Measurements from ENCODE around the gene MCTP1.
"Not testable (repeated sequence)": the region's sequence is repeated elsewhere in the genome, so short reads cannot be mapped to it uniquely, and the experiment has no call there.

MCTP1 gene

GRCh38 chr5:94969174-94969573 lies 315.7 kb downstream of the MCTP1 start:
- Histone ChIP-seq H3K36me3 (ENCODE audit: control insufficient read depth, insufficient read depth, low read length) (no peaks in the 10 kb centered on the region), H3K9me3 (ENCODE audit: control insufficient read depth, low read length) (no peaks in the 10 kb centered on the region), H3K27me3 (replicated peaks; ENCODE audit: control insufficient read depth, insufficient read depth, low read length, poor library complexity, severe bottlenecking) (no peaks in the 10 kb centered on the region), H3K4me1 (ENCODE audit: control insufficient read depth, insufficient read depth, low read length, poor library complexity, severe bottlenecking) (no peaks in the 10 kb centered on the region), H3K27ac (ENCODE audit: insufficient read depth, low read length, poor library complexity, severe bottlenecking) (no peak overlapping the region), H3K4me3 (ENCODE audit: insufficient read depth, low read depth, low read length, poor library complexity, severe bottlenecking) (no peak overlapping the region)
- DNase-seq, result no peak

GRCh38 chr5:94968507-94969095 lies 316.3 kb downstream of the MCTP1 start:
- DNase-seq, result no peak
- Histone ChIP-seq H3K27ac (ENCODE audit: insufficient read depth, low read length, poor library complexity, severe bottlenecking) (no peak overlapping the region), H3K36me3 (ENCODE audit: control insufficient read depth, insufficient read depth, low read length) (no peaks in the 10 kb centered on the region)

GRCh38 chr5:94967525-94967924 lies 317.4 kb downstream of the MCTP1 start:
- no peaks in the 10 kb centered on the region for H3K27me3 ChIP-seq (replicated peaks; ENCODE audit: control insufficient read depth, insufficient read depth, low read length, poor library complexity, severe bottlenecking)
- DNase-seq, result no peak
- H3K9me3 ChIP-seq (ENCODE audit: control insufficient read depth, low read length), result no peaks in the 10 kb centered on the region
- H3K27ac ChIP-seq (ENCODE audit: insufficient read depth, low read length, poor library complexity, severe bottlenecking), result no peak overlapping the region
- H3K36me3 ChIP-seq (ENCODE audit: control insufficient read depth, insufficient read depth, low read length), result no peaks in the 10 kb centered on the region
- H3K4me3 ChIP-seq (ENCODE audit: insufficient read depth, low read depth, low read length, poor library complexity, severe bottlenecking), result no peak overlapping the region
- H3K4me1 ChIP-seq (ENCODE audit: control insufficient read depth, insufficient read depth, low read length, poor library complexity, severe bottlenecking), result no peaks in the 10 kb centered on the region

More at GRCh38 chr5:94968507-94969095, 316.3 kb downstream of the MCTP1 start:
- no peaks in the 10 kb centered on the region for H3K9me3 ChIP-seq (ENCODE audit: control insufficient read depth, low read length)
- H3K27me3 ChIP-seq (replicated peaks; ENCODE audit: control insufficient read depth, insufficient read depth, low read length, poor library complexity, severe bottlenecking), result no peaks in the 10 kb centered on the region
- H3K4me1 ChIP-seq (ENCODE audit: control insufficient read depth, insufficient read depth, low read length, poor library complexity, severe bottlenecking), result no peaks in the 10 kb centered on the region
- H3K4me3 ChIP-seq (ENCODE audit: insufficient read depth, low read depth, low read length, poor library complexity, severe bottlenecking), result no peak overlapping the region

GRCh38 chr5:94959279-94959678 lies 325.6 kb downstream of the MCTP1 start:
- not testable (repeated sequence) for H3K9me3 ChIP-seq (ENCODE audit: control insufficient read depth, low read length); H3K27me3 ChIP-seq (replicated peaks; ENCODE audit: control insufficient read depth, insufficient read depth, low read length, poor library complexity, severe bottlenecking); H3K4me3 ChIP-seq (ENCODE audit: insufficient read depth, low read depth, low read length, poor library complexity, severe bottlenecking); H3K27ac ChIP-seq (ENCODE audit: insufficient read depth, low read length, poor library complexity, severe bottlenecking); H3K36me3 ChIP-seq (ENCODE audit: control insufficient read depth, insufficient read depth, low read length); DNase-seq; H3K4me1 ChIP-seq (ENCODE audit: control insufficient read depth, insufficient read depth, low read length, poor library complexity, severe bottlenecking)

- H3K27me3 ChIP-seq (replicated peaks; ENCODE audit: control insufficient read depth, insufficient read depth, low read length, poor library complexity, severe bottlenecking), result no peaks in the 10 kb centered on the region
- H3K36me3 ChIP-seq (ENCODE audit: control insufficient read depth, insufficient read depth, low read length), result no peaks in the 10 kb centered on the region
- DNase-seq, result no peak
- no peak overlapping the region for H3K4me3 ChIP-seq (ENCODE audit: insufficient read depth, low read depth, low read length, poor library complexity, severe bottlenecking)
- H3K9me3 ChIP-seq (ENCODE audit: control insufficient read depth, low read length), result no peaks in the 10 kb centered on the region
- no peak overlapping the region for H3K27ac ChIP-seq (ENCODE audit: insufficient read depth, low read length, poor library complexity, severe bottlenecking)
- no peaks in the 10 kb centered on the region for H3K4me1 ChIP-seq (ENCODE audit: control insufficient read depth, insufficient read depth, low read length, poor library complexity, severe bottlenecking)
Measured at GRCh38 chr5:94945656-94946055, 339.2 kb downstream of the MCTP1 start.

GRCh38 chr5:94944160-94944559 lies 340.7 kb downstream of the MCTP1 start:
- no peaks in the 10 kb centered on the region for H3K27me3 ChIP-seq (replicated peaks; ENCODE audit: control insufficient read depth, insufficient read depth, low read length, poor library complexity, severe bottlenecking)
- no peaks in the 10 kb centered on the region for H3K4me1 ChIP-seq (ENCODE audit: control insufficient read depth, insufficient read depth, low read length, poor library complexity, severe bottlenecking)
- no peaks in the 10 kb centered on the region for H3K36me3 ChIP-seq (ENCODE audit: control insufficient read depth, insufficient read depth, low read length)
- no peak overlapping the region for H3K4me3 ChIP-seq (ENCODE audit: insufficient read depth, low read depth, low read length, poor library complexity, severe bottlenecking)
- no peaks in the 10 kb centered on the region for H3K9me3 ChIP-seq (ENCODE audit: control insufficient read depth, low read length)
- no peak for DNase-seq
- no peak overlapping the region for H3K27ac ChIP-seq (ENCODE audit: insufficient read depth, low read length, poor library complexity, severe bottlenecking)

GRCh38 chr5:94941122-94941755 lies 343.7 kb downstream of the MCTP1 start:
- H3K27ac ChIP-seq (ENCODE audit: insufficient read depth, low read length, poor library complexity, severe bottlenecking), result no peak overlapping the region
- no peaks in the 10 kb centered on the region for H3K9me3 ChIP-seq (ENCODE audit: control insufficient read depth, low read length)
- no peaks in the 10 kb centered on the region for H3K27me3 ChIP-seq (replicated peaks; ENCODE audit: control insufficient read depth, insufficient read depth, low read length, poor library complexity, severe bottlenecking)
- no peak overlapping the region for H3K4me3 ChIP-seq (ENCODE audit: insufficient read depth, low read depth, low read length, poor library complexity, severe bottlenecking)
- H3K4me1 ChIP-seq (ENCODE audit: control insufficient read depth, insufficient read depth, low read length, poor library complexity, severe bottlenecking), result no peaks in the 10 kb centered on the region
- DNase-seq, result no peak
- no peaks in the 10 kb centered on the region for H3K36me3 ChIP-seq (ENCODE audit: control insufficient read depth, insufficient read depth, low read length)

GRCh38 chr5:94932259-94932658 lies 352.6 kb downstream of the MCTP1 start:
- H3K36me3 ChIP-seq (ENCODE audit: control insufficient read depth, insufficient read depth, low read length), result no peaks in the 10 kb centered on the region
- H3K27me3 ChIP-seq (replicated peaks; ENCODE audit: control insufficient read depth, insufficient read depth, low read length, poor library complexity, severe bottlenecking), result no peaks in the 10 kb centered on the region
- no peak for DNase-seq
- no peak overlapping the region for H3K27ac ChIP-seq (ENCODE audit: insufficient read depth, low read length, poor library complexity, severe bottlenecking)
- no peak overlapping the region for H3K4me3 ChIP-seq (ENCODE audit: insufficient read depth, low read depth, low read length, poor library complexity, severe bottlenecking)
- no peaks in the 10 kb centered on the region for H3K9me3 ChIP-seq (ENCODE audit: control insufficient read depth, low read length)
- H3K4me1 ChIP-seq (ENCODE audit: control insufficient read depth, insufficient read depth, low read length, poor library complexity, severe bottlenecking), result no peaks in the 10 kb centered on the region

- Histone ChIP-seq H3K9me3 (ENCODE audit: control insufficient read depth, low read length) (no peaks in the 10 kb centered on the region), H3K4me1 (ENCODE audit: control insufficient read depth, insufficient read depth, low read length, poor library complexity, severe bottlenecking) (no peaks in the 10 kb centered on the region), H3K36me3 (ENCODE audit: control insufficient read depth, insufficient read depth, low read length) (no peaks in the 10 kb centered on the region), H3K27me3 (replicated peaks; ENCODE audit: control insufficient read depth, insufficient read depth, low read length, poor library complexity, severe bottlenecking) (no peaks in the 10 kb centered on the region), H3K4me3 (ENCODE audit: insufficient read depth, low read depth, low read length, poor library complexity, severe bottlenecking) (no peak overlapping the region), H3K27ac (ENCODE audit: insufficient read depth, low read length, poor library complexity, severe bottlenecking) (no peak overlapping the region)
- no peak for DNase-seq
Measured at GRCh38 chr5:94928891-94929290, 356.0 kb downstream of the MCTP1 start.

GRCh38 chr5:94920570-94920969 lies 364.3 kb downstream of the MCTP1 start:
- Histone ChIP-seq H3K4me3 (ENCODE audit: insufficient read depth, low read depth, low read length, poor library complexity, severe bottlenecking) (no peak overlapping the region), H3K27ac (ENCODE audit: insufficient read depth, low read length, poor library complexity, severe bottlenecking) (no peak overlapping the region), H3K9me3 (ENCODE audit: control insufficient read depth, low read length) (no peaks in the 10 kb centered on the region), H3K36me3 (ENCODE audit: control insufficient read depth, insufficient read depth, low read length) (no peaks in the 10 kb centered on the region), H3K27me3 (replicated peaks; ENCODE audit: control insufficient read depth, insufficient read depth, low read length, poor library complexity, severe bottlenecking) (no peaks in the 10 kb centered on the region), H3K4me1 (ENCODE audit: control insufficient read depth, insufficient read depth, low read length, poor library complexity, severe bottlenecking) (no peaks in the 10 kb centered on the region)
- no peak for DNase-seq

Measured in effector memory CD4-positive, alpha-beta T cell (primary cell).